Measurements from ENCODE around the gene KLHDC7B.

- TF ChIP-seq CTCF (IDR thresholded peaks at IDR 0.05; ENCODE audit: low read depth, low read length): no peak
- TF ChIP-seq EZH2phosphoT487 (IDR thresholded peaks at IDR 0.05; ENCODE audit: low read depth): no peak
Measured at GRCh38 chr22:50535113-50535512, 10.6 kb upstream of the KLHDC7B start.

Measured in OCI-LY3 (cell line).